A673 (cell line): ENCODE measurements around the gene CCNDBP1.

Source experiments
- EZH2 ChIP-seq: fragments of 200-600 bp; sonication (generic); IDR thresholded peaks from 2 replicates; pipeline ENCODE4 v1.6.1; 2017; ENCODE audit warnings: borderline replicate concordance, low read depth, mild to moderate bottlenecking, mixed read lengths, antibody characterized with exemption, low read length; ENCODE audit not compliant: poor library complexity, severe bottlenecking
- TF ChIP-seq, protein P1 (sequence below): fragments of 300-800, 200-600 bp; sonication (generic); conservative IDR thresholded peaks from 2 replicates; pipeline ENCODE4 v1.5.1; 2017; ENCODE audit warnings: low read depth, mild to moderate bottlenecking, antibody characterized with exemption, low read length, moderate library complexity, mixed read lengths

DNA sequence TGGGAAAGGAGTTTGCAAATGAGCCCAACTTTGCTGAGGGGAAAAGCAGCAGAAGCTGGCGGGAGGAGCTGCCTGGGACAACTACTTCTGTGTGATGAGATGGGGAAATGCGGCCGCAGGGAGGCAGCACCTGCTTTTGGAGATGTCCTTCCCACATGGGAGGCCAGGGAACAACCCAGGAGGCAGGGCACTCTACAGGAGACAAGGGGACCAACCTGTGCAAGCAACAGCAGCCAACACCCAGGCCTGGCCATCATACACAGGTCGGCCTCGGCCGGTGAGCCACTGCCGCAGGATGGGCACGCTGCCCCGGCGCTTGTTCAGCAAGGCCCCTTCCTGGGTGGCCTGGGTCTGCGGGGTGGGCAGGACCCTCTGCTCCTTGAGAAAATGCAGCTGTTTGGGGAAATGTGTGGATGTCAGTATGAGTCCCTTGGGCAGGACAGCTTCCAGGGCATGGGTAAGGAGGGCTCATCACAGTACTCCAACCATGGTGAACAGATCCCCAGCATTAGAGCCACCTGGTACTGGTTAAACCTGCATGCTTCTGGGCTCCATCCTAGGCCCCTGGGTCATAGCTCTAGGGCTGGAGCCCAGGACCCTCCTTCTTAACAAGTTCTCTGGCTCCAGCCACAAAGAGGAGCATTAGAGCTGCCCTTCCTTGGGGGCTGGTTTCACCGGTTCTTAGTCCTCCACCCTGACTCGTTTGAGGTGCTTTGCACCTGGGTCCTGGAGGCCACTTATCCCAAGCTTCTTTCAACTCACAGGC, 24.0 kb downstream of the CCNDBP1 start:
- TF ChIP-seq, protein P1, sequence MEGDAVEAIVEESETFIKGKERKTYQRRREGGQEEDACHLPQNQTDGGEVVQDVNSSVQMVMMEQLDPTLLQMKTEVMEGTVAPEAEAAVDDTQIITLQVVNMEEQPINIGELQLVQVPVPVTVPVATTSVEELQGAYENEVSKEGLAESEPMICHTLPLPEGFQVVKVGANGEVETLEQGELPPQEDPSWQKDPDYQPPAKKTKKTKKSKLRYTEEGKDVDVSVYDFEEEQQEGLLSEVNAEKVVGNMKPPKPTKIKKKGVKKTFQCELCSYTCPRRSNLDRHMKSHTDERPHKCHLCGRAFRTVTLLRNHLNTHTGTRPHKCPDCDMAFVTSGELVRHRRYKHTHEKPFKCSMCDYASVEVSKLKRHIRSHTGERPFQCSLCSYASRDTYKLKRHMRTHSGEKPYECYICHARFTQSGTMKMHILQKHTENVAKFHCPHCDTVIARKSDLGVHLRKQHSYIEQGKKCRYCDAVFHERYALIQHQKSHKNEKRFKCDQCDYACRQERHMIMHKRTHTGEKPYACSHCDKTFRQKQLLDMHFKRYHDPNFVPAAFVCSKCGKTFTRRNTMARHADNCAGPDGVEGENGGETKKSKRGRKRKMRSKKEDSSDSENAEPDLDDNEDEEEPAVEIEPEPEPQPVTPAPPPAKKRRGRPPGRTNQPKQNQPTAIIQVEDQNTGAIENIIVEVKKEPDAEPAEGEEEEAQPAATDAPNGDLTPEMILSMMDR = no peak; the same call in 1 of the 2 replicates
- TF ChIP-seq EZH2 = no peak
